Natural killer cell (primary cell): ENCODE results near the gene LAMC1. TPM values are rescaled to one million over a fixed set of nuclear protein-coding genes. Genes with fewer than 3 reads are reported as not detected.

ENCODE experiments used
- ATAC-seq, 3 donors: fragments of 150-1000 bp in 2 of 3; fragments of 200-7000 bp in 1 of 3; cut with Tn5 transposase; 1 replicate in 1 of 3; 2 replicates in 2 of 3; pipeline ENCODE4 v1.10.0; 2021; ENCODE audit warnings: mild to moderate bottlenecking in 2 of 3, moderate library complexity in 2 of 3
- DNase-seq, 2 donors: peaks; one replicate each; pipeline versions ENCODE4 v3.0.0 to v3.0.0-alpha.2; 2013 to 2021; ENCODE audit warnings: mixed read lengths in 1 of 2
- H3K27ac ChIP-seq: one replicate; pipeline ENCODE4 v1.5.1; 2013; ENCODE audit warnings: mild to moderate bottlenecking, low read length
- H3K27me3 ChIP-seq: one replicate; pipeline ENCODE4 v1.6.1; 2013; ENCODE audit warnings: low read length; ENCODE audit not compliant: control insufficient read depth, insufficient read depth
- H3K36me3 ChIP-seq: one replicate; pipeline ENCODE4 v1.6.1; 2013; ENCODE audit warnings: low read length; ENCODE audit not compliant: control insufficient read depth, insufficient read depth
- H3K4me1 ChIP-seq: one replicate; pipeline ENCODE4 v1.6.1; 2013; ENCODE audit warnings: low read length; ENCODE audit not compliant: control insufficient read depth, insufficient read depth
- H3K4me3 ChIP-seq: one replicate; pipeline ENCODE4 v1.5.1; 2013; ENCODE audit warnings: low read length
- H3K9me3 ChIP-seq: one replicate; pipeline ENCODE4 v1.6.1; 2013; ENCODE audit warnings: low read length; ENCODE audit not compliant: control insufficient read depth, insufficient read depth
- H3K27ac Mint-ChIP-seq, 2 donors: one replicate each; pipeline ENCODE4 v1.8.0; 2022; ENCODE audit warnings: mild to moderate bottlenecking in 2 of 2, mixed read lengths in 2 of 2, moderate library complexity in 1 of 2
- H3K27me3 Mint-ChIP-seq, 2 donors: one replicate each; pipeline ENCODE4 v1.8.0; 2022; ENCODE audit warnings: low read depth in 2 of 2, mixed read lengths in 2 of 2
- H3K36me3 Mint-ChIP-seq: one replicate; pipeline ENCODE4 v1.8.0; 2022; ENCODE audit warnings: mixed read lengths
- H3K4me1 Mint-ChIP-seq, 2 donors: one replicate each; pipeline ENCODE4 v1.8.0; 2022; ENCODE audit warnings: mixed read lengths in 2 of 2
- H3K4me3 Mint-ChIP-seq: one replicate; pipeline ENCODE4 v1.8.0; 2022; ENCODE audit warnings: mild to moderate bottlenecking, moderate library complexity, mixed read lengths
- H3K9me3 Mint-ChIP-seq, 2 donors: one replicate each; pipeline ENCODE4 v1.8.0; 2022; ENCODE audit warnings: mixed read lengths in 2 of 2
- WGBS: methylation state at CpG from one replicate; pipeline ENCODE4 v1.1.7; 2013; ENCODE audit warnings: missing lambda C conversion rate; ENCODE audit not compliant: insufficient coverage; 5-methylcytosine and 5-hydroxymethylcytosine counted together
- intact Hi-C: fragments of 100-400 bp; cut with micrococcal nuclease; formaldehyde crosslinking; loops from one replicate; pipeline ENCODE4 v1.14.2; 2022
- total RNA-seq, 4 donors: library from RNA; stranded (reverse); fragments of 120-200 nt in 1 of 4; gene quantifications; one replicate each; pipeline versions ENCODE4 v1.2.3 to v1.2.4, GENCODE V29; 2013 to 2022
- TF ChIP-seq, protein P1 (sequence below): fragments of 200-600 bp; IDR thresholded peaks from one replicate; pipeline ENCODE4 v1.8.0; 2022; ENCODE audit warnings: antibody characterized with exemption

Gene LAMC1
- total RNA-seq, 3 donors from 2014 or later (not counting 1 experiment from before 2014, with no cell fraction given) = 0.33 to 0.66 (median 0.58) TPM

DNA sequence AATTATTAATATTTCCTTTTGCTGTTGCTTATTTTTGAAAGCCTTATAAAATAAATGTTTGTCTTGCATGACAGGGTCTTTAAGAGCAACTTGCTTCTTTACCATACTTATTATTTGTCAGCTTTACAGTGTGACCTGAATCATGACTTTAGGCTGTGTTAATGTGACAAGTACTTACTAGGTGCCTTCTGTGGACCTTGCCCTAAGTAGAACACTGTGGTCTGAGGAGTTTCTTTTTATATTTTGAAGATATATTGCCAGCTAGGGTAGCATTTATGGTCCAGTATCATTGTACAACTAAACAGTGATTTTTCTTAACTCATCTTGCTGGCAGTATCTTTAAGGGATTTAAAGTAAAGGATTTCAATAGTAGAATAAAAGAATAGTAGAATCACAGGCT lies 117.4 kb downstream of the LAMC1 start:
- H3K27me3 Mint-ChIP-seq = peaks cover 0 to 7% of the 10 kb centered on the region in 2 donors

DNA sequence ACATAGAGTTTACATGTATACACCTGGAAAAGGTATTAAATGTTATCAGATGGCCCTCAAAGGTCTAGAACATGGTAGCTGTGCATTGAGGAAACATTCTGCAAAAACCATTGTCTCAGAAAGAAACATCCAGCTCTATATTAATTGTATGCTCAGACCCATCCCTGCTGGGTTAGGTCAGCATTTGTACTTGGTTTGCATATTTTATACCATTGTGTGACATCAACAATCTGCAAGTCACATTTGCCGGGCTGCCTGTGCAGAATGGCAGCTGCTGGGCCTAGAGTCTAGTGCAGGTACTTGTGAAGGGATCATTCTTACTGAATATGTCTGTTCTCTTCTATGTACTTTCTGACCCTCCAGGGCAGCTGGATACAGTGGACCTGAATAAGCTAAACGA lies 119.0 kb downstream of the LAMC1 start:
- Histone ChIP-seq H3K4me1 (no peaks in the 10 kb centered on the region), H3K27ac (no peak overlapping the region), H3K9me3 (no peaks in the 10 kb centered on the region), H3K4me3 (no peak overlapping the region), H3K36me3 (no peaks in the 10 kb centered on the region), H3K27me3 (no peaks in the 10 kb centered on the region)
- no peaks in the 10 kb centered on the region for H3K4me1 Mint-ChIP-seq
- H3K4me3 Mint-ChIP-seq = no peak overlapping the region
- TF ChIP-seq, protein P1, sequence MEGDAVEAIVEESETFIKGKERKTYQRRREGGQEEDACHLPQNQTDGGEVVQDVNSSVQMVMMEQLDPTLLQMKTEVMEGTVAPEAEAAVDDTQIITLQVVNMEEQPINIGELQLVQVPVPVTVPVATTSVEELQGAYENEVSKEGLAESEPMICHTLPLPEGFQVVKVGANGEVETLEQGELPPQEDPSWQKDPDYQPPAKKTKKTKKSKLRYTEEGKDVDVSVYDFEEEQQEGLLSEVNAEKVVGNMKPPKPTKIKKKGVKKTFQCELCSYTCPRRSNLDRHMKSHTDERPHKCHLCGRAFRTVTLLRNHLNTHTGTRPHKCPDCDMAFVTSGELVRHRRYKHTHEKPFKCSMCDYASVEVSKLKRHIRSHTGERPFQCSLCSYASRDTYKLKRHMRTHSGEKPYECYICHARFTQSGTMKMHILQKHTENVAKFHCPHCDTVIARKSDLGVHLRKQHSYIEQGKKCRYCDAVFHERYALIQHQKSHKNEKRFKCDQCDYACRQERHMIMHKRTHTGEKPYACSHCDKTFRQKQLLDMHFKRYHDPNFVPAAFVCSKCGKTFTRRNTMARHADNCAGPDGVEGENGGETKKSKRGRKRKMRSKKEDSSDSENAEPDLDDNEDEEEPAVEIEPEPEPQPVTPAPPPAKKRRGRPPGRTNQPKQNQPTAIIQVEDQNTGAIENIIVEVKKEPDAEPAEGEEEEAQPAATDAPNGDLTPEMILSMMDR = no peak
- H3K36me3 Mint-ChIP-seq = no peaks in the 10 kb centered on the region
- 92% methylated on average over 2 of the region's 2 CpGs for WGBS
- peaks cover 0 to 7% of the 10 kb centered on the region in 2 donors for H3K27me3 Mint-ChIP-seq
- intact Hi-C loops = no loop called here
- H3K9me3 Mint-ChIP-seq = no peaks in the 10 kb centered on the region
- ATAC-seq = no peak
- H3K27ac Mint-ChIP-seq = no peak overlapping the region
- DNase-seq = no peak

More for the DNA sequence above, 117.4 kb downstream of the LAMC1 start:
- Histone ChIP-seq H3K9me3 (no peaks in the 10 kb centered on the region), H3K27me3 (no peaks in the 10 kb centered on the region), H3K4me3 (no peak overlapping the region), H3K27ac (no peak overlapping the region), H3K4me1 (no peaks in the 10 kb centered on the region), H3K36me3 (no peaks in the 10 kb centered on the region)
- TF ChIP-seq, protein P1 = no peak
- no peaks in the 10 kb centered on the region for H3K9me3 Mint-ChIP-seq
- DNase-seq (no peak), ATAC-seq (no peak)
- intact Hi-C loops = no loop called here
- no peaks in the 10 kb centered on the region for H3K4me1 Mint-ChIP-seq
- no peaks in the 10 kb centered on the region for H3K36me3 Mint-ChIP-seq
- H3K27ac Mint-ChIP-seq = no peak overlapping the region
- H3K4me3 Mint-ChIP-seq = no peak overlapping the region

DNA sequence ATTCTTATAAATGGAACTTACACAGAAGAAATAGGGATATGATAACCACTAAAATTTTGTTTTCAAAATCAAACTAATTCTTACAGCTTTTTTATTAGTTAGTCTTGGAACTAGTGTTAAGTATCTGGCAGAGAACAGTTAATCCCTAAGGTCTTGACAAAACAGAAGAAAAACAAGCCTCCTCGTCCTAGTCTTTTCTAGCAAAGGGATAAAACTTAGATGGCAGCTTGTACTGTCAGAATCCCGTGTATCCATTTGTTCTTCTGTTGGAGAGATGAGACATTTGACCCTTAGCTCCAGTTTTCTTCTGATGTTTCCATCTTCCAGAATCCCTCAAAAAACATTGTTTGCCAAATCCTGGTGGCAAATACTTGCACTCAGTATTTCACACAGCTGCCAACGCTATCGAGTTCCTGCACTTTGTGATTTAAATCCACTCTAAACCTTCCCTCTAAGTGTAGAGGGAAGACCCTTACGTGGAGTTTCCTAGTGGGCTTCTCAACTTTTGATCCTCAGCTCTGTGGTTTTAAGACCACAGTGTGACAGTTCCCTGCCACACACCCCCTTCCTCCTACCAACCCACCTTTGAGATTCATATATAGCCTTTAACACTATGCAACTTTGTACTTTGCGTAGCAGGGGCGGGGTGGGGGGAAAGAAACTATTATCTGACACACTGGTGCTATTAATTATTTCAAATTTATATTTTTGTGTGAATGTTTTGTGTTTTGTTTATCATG lies 120.5 kb downstream of the LAMC1 start:
- H3K4me1 Mint-ChIP-seq = no peaks in the 10 kb centered on the region

More for the DNA sequence above, 120.5 kb downstream of the LAMC1 start:
- Mint-ChIP-seq H3K27me3 (peaks cover 0 to 7% of the 10 kb centered on the region in 2 donors), H3K9me3 (no peaks in the 10 kb centered on the region), H3K27ac (no peak overlapping the region), H3K36me3 (no peaks in the 10 kb centered on the region), H3K4me3 (no peak overlapping the region)
- no peaks in the 10 kb centered on the region for H3K36me3 ChIP-seq
- DNase-seq = no peak
- H3K4me3 ChIP-seq = no peak overlapping the region
- WGBS = 60% methylated on average over 5 of the region's 7 CpGs
- no peaks in the 10 kb centered on the region for H3K27me3 ChIP-seq
- H3K9me3 ChIP-seq = no peaks in the 10 kb centered on the region
- no peak overlapping the region for H3K27ac ChIP-seq
- TF ChIP-seq, protein P1 = no peak
- no peaks in the 10 kb centered on the region for H3K4me1 ChIP-seq
- ATAC-seq = no peak
- intact Hi-C loops = no loop called here
